Measurements from ENCODE around the gene UBIAD1. TPM values are rescaled to one million over a fixed set of nuclear protein-coding genes. Genes with fewer than 3 reads are reported as not detected.

The UBIAD1 gene
- total and polyA plus RNA-seq, 9 of the 15 experiments (the other 6 are each of a cell fraction or from before 2014, with no cell fraction given), result 6.2 to 34.3 (median 22.3) TPM

- no peak overlapping the region for H2AFZ ChIP-seq (ENCODE audit: low read depth, low read length)
- H3K4me3 ChIP-seq, result no peak overlapping the region
- no peak overlapping the region for H3K9ac ChIP-seq (ENCODE audit: insufficient read depth in 1 of 2, low read depth in 2 of 2, low read length in 2 of 2)
- H3K9me1 ChIP-seq (ENCODE audit: control insufficient read depth, insufficient read depth, low read length), result no peaks in the 10 kb centered on the region
- no peak overlapping the region for H3K27ac ChIP-seq (ENCODE audit: extremely low read depth, low read depth, low read length)
- H3K36me3 ChIP-seq (ENCODE audit: control insufficient read depth, insufficient read depth, low read length), result no peaks in the 10 kb centered on the region
- no peaks in the 10 kb centered on the region for H3K79me2 ChIP-seq (ENCODE audit: control insufficient read depth, insufficient read depth, low read length)
- no peak overlapping the region for H3K4me2 ChIP-seq (ENCODE audit: insufficient read depth, low read length)
- POLR2A ChIA-PET, result interaction anchor here (0.6 to 1.5 kb wide), 3 partner anchors 12 to 34 kb away, joined by 3 to 4 read pairs (median 3); no protein-coding TSS in a partner anchor
- WGBS (ENCODE audit: insufficient coverage, low coverage, missing lambda C conversion rate), result 6% methylated on average over 7 of the region's 7 CpGs
- CTCF ChIA-PET (ENCODE audit: low intra/inter-chr PET ratio), result no interaction called here
- DNase-seq (ENCODE audit: extremely low read depth in 1 of 4, low spot score in 3 of 4) (no peak), FAIRE-seq (no peak), ATAC-seq (no peak)
- in situ Hi-C loops (cut with MboI), result no loop called here
- BruUV-seq (replicated peaks), result no TSS peak
- H3K4me1 ChIP-seq (replicated peaks in 1 of 2; ENCODE audit: control insufficient read depth in 2 of 2, insufficient read depth in 2 of 2, low read length in 2 of 2), result no peaks in the 10 kb centered on the region; a peak in 1 of 5 replicates
- H4K20me1 ChIP-seq (replicated peaks; ENCODE audit: control insufficient read depth, insufficient read depth, low read length), result peaks cover 11% of the 10 kb centered on the region
- intact Hi-C loops (cut with micrococcal nuclease), result loop anchor here (10.0 kb wide), 1 partner anchor 299 kb away; no protein-coding TSS in a partner anchor
- H3K9me3 ChIP-seq (replicated peaks; ENCODE audit: control insufficient read depth, insufficient read depth, low read depth, low read length), result no peaks in the 10 kb centered on the region
- TF ChIP-seq TRIM24 (IDR thresholded peaks at IDR 0.05) (no peak), MIER1 (IDR thresholded peaks at IDR 0.05; ENCODE audit: low read depth) (no peak), ZNF134 (CRISPR knock-in tag; conservative IDR thresholded peaks at IDR 0.05) (no peak), KHSRP (IDR thresholded peaks at IDR 0.05) (no peak), STAT5B (CRISPR knock-in tag; IDR thresholded peaks at IDR 0.05) (no peak), NELFE (IDR thresholded peaks at IDR 0.05; ENCODE audit: insufficient read depth, insufficient read length) (no peak)
- peaks cover 40 to 71% of the 10 kb centered on the region in 2 experiments for H3K27me3 ChIP-seq (ENCODE audit: control insufficient read depth in 2 of 2, insufficient read depth in 2 of 2, low read length in 2 of 2)
These were observed 60.6 kb downstream of the UBIAD1 start for GRCh38 chr1:11333631-11334030.

- WGBS (ENCODE audit: insufficient coverage, low coverage, missing lambda C conversion rate), result 4% methylated on average over 13 of the region's 13 CpGs
- Histone ChIP-seq H3K36me3 (ENCODE audit: control insufficient read depth, insufficient read depth, low read length) (no peaks in the 10 kb centered on the region), H3K4me1 (replicated peaks in 1 of 2; ENCODE audit: control insufficient read depth in 2 of 2, insufficient read depth in 2 of 2, low read length in 2 of 2) (no peaks in the 10 kb centered on the region; a peak in 1 of 5 replicates), H3K9me3 (replicated peaks; ENCODE audit: control insufficient read depth, insufficient read depth, low read depth, low read length) (no peaks in the 10 kb centered on the region), H3K4me2 (ENCODE audit: insufficient read depth, low read length) (no peak overlapping the region), H4K20me1 (replicated peaks; ENCODE audit: control insufficient read depth, insufficient read depth, low read length) (peaks cover 6% of the 10 kb centered on the region), H3K4me3 (no peak overlapping the region), H3K27ac (ENCODE audit: extremely low read depth, low read depth, low read length) (no peak overlapping the region), H3K9ac (ENCODE audit: insufficient read depth in 1 of 2, low read depth in 2 of 2, low read length in 2 of 2) (no peak overlapping the region; a peak in 1 of 4 replicates), H2AFZ (ENCODE audit: low read depth, low read length) (no peak overlapping the region), H3K79me2 (ENCODE audit: control insufficient read depth, insufficient read depth, low read length) (no peaks in the 10 kb centered on the region), H3K9me1 (ENCODE audit: control insufficient read depth, insufficient read depth, low read length) (no peaks in the 10 kb centered on the region), H3K27me3 (ENCODE audit: control insufficient read depth in 2 of 2, insufficient read depth in 2 of 2, low read length in 2 of 2) (peaks cover 36 to 71% of the 10 kb centered on the region in 2 experiments)
- CTCF ChIA-PET (ENCODE audit: low intra/inter-chr PET ratio), result no interaction called here
- ATAC-seq (peak; percentile 18; the same call in 1 of the 3 replicates), FAIRE-seq (no peak), DNase-seq (ENCODE audit: extremely low read depth in 1 of 4, low spot score in 3 of 4) (no peak)
- POLR2A ChIA-PET, result interaction anchor here (0.6 to 1.5 kb wide), 2 partner anchors 18 to 34 kb away, joined by 3 to 4 read pairs; no protein-coding TSS in a partner anchor
- in situ Hi-C loops (cut with MboI) (no loop called here), intact Hi-C loops (cut with micrococcal nuclease) (loop anchor here (10.0 kb wide), 1 partner anchor 300 kb away; no protein-coding TSS in a partner anchor)
- BruUV-seq (replicated peaks), result no TSS peak
- TF ChIP-seq KLF10 (CRISPR knock-in tag; IDR thresholded peaks at IDR 0.05), result no peak
These were observed 61.3 kb downstream of the UBIAD1 start for GRCh38 chr1:11334261-11334804.
